NCI-H2227 treated with DMSO at 0.1 percent for 48 hours (cell line): ENCODE measurements around the gene TDRD7.
"Not testable (repeated sequence)": the region's sequence is repeated elsewhere in the genome, so short reads cannot be mapped to it uniquely, and the experiment has no call there.

Experiments
- DNase-seq: peaks from one replicate; lab custom pipeline; 2025; lab: John Stamatoyannopoulos, UW

TDRD7 gene

DNA sequence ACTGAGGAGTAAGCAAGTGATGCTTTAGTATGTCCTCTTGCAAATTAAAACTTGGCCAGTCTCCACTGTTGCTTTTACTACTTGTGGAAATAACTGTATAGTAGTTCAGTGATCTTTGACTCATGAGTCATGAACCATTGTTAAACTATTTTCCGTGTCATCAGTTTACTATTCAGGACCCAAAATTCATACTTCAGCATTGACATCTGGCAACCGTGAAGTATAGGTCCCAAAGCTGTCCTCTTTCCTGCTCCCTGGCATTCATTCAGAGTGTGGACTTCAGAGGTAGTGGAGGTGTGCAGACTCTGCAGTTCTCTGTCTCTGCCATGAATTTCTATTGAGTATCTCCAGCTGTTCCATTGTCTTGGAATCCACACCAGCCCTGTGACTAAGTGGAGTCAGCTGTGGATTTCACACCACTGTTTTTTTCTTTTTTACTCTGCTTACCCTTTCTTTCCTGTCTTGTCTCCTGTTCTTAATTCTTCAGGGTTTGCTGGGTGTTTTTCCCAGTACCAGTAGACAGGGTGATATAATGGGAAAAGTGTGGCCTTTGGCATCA, 7.5 kb downstream of the TDRD7 start:
- DNase-seq: no peak

- no peak for DNase-seq
Measured at GRCh38 chr9:97425336-97425972, 13.6 kb downstream of the TDRD7 start.

DNA sequence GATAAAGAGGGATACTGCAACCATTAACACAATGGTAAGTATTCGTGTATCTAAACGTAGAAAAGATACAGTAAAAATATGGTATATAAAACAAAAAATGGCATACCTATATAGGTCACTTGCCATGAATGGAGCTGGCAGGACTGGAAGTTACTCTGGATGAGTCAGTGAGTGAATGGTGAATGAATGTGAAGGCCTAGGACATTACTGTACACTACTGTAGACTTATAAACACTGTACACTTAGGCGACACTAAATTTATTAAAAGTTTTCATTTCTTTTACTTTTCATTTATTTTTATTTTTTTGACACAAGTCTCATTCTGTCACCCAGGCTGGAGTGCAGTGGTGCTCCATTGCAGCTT, 14.1 kb downstream of the TDRD7 start:
- no peak for DNase-seq

GRCh38 chr9:97427885-97428284, 16.0 kb downstream of the TDRD7 start:
- no peak for DNase-seq

DNA sequence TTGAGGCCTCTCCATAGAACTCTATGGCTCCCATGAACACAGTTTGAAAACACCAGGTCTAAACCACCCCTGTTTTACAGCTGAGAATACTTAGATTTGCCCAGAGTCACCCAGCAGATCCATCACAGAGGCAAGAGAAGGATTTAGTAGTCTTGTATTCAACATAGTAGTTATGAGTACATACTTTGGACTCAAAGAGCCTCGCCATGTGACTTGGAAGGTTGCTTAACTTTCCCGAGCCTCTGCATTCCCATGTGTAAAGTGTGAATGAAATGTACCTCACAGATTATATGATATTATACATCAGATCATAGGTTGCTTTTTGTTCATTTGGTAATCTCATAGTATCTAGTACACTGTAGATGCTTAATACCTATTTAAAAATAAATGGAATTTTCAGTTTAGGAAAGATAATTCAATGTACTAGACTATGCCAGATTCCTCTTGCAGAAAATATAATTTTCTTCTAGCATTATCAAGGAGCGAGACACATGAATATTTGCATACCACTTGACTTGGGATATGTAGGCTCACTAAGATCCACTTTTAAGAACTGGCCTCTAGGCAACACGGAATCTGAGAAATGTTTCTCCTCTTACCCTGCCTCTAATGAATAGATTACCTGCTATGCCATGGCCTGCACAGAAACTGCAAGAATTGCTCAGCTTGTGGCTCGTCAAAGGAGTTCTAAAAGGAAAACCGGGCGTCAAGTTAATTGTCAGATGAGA, 18.6 kb downstream of the TDRD7 start:
- no peak for DNase-seq

DNA sequence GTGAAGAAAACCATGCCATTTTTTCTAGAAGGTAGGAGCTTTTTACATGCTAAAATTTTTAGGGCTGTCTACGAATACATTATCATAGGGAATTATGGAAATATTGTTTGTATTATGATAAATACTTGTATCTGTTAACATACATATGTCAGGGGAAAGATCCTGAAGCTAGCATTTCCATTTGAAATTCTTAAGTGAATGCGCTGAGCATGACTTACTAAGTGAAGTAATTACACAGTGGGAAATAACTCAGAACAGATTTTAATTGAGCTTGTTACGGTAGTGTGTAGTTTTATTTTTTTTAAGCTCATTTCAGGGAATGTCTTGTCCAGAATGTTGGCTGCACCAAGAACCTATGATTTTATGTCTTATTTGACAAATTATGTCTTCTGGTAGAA, 19.1 kb downstream of the TDRD7 start:
- DNase-seq: no peak

GRCh38 chr9:97431549-97432143, 19.8 kb downstream of the TDRD7 start:
- DNase-seq: no peak

- no peak for DNase-seq
Measured at GRCh38 chr9:97437051-97437600, 25.2 kb downstream of the TDRD7 start.

- no peak for DNase-seq
Measured at GRCh38 chr9:97438257-97438656, 26.4 kb downstream of the TDRD7 start.

GRCh38 chr9:97438666-97439065, 26.8 kb downstream of the TDRD7 start:
- DNase-seq: no peak

DNA sequence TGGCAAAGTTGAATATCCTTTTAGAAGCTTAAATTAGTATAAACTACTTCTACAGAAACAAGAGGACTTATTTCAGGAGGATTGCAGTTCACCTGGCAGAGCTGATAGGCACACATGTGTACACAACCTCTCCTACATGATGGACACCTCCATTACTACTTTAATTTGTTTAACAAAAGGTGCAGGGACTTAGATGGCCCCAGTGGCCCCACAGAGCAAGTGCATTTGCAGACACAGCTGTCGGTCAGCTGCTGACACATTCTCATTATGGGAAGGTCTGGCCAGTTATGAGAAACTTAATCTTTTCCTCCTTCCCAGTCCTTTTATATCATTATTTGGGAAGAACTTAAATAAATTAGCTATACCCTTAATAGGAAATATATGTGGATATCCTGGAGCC, 28.3 kb downstream of the TDRD7 start:
- no peak for DNase-seq

- DNase-seq: no peak
Measured at GRCh38 chr9:97441729-97442128, 29.8 kb downstream of the TDRD7 start.

GRCh38 chr9:97445119-97445701, 33.3 kb downstream of the TDRD7 start:
- DNase-seq: no peak

DNA sequence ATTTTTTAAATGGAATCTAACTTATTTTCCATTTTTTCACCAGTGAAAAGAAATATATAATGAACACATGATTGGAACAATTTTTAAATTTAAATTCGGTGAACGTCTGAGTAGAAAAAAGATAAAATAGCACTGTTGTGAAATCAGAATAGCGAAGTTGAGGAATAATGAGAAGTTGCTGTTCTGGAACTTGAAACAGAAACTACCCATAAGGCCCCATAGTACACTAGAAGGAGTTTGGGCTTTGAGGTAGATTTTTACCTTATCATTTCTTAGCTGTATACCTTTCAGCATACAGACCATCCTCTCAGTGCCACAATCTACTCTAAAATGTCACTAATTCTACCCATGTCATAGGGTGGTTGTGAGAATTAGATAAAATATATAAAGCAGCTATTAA, 35.1 kb downstream of the TDRD7 start:
- DNase-seq: no peak

DNA sequence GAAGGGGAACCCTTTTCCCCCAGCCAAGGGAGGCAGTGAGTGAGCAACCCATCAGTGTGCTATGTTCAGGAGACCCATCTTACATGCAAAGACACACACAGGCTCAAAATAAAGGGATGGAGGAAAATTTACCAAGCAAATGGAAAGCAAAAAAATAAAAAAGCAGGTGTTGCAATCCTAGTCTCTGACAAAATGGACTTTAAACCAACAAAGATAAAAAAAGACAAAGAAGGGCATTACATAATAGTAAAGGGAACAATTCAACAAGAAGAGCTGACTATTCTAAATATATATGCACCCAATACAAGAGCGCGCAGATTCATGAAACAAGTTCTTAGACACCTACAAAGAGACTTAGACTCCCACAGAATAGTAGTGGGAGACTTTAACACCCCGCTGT, 41.7 kb downstream of the TDRD7 start:
- not testable (repeated sequence) for DNase-seq

- not testable (repeated sequence) for DNase-seq
Measured at GRCh38 chr9:97456841-97457240, 44.9 kb downstream of the TDRD7 start.

DNA sequence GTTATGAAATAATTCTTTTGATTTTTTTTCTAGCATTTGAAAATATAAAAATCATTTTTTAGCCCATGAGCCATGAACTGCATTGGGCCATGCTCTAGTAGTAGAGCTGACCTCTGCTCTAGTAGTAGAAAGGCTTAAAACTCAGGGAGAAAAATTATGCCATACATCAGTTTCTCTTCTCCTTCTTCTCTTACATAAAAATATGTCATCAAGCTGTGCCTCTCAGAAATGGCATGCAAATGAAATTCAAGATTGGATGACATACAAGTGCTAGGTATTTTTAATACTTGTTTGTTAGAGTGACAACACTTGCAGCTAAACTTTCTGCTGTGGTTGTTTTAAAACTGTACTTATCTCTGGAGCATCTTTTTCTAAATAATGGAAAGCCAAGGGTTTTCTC, 47.4 kb downstream of the TDRD7 start:
- DNase-seq: no peak

- DNase-seq: no peak
Measured at GRCh38 chr9:97462159-97462558, 50.3 kb downstream of the TDRD7 start.

DNA sequence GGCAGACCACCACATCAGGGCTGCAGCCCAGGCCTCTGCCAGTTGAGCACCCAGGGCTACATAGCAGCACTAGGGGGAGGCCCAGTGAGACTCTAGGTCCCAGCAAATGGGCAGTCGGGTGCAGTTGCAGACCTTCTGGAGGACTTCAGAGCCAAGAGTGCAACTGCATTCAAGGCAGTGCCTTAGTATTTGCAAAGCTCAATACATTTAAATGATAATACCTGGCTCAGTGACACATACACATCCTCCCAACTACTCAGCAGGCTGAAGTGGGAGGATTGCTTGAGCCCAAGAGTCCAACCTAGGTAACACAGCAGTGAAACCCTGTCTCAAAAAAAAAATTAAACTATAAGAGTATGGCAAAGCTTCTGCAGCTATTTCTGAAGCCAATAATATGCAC, 51.0 kb downstream of the TDRD7 start:
- DNase-seq: no peak

DNA sequence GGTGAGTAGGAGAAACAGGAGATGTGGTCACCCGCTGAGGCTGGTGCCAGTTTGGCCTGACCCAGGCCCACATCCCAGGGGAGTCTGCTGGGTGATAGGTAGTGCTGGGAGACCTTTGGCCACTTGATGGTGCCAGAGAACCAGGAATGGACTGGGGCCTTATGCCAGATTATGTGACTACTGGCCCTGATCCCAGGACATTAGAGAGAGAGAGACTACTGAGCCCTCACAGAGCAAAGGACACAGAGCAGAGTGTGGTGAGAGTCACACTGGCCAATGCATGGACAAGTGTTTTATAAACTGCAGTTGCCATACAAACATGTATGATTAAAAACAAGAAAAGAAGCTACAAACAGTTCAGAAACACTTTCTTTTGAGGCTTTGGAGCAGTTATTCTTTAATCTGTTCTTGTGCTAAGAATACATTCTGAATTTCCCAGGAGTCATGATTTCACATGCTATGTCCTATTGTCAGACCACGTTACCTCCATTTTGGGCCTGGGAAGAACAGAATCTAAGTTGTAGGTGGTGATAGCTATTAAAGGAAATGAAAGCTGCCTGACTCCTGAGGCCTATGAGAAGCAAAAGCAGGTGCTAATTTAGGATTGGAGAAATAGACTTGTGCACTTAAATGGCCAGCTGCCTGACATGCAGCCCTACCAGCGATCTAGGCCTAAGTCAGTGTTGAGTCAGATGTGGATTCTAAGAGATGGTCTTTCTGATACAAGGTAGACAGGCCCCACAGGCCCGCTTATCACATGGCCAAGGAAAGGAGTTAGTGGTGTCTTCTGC, 57.0 kb downstream of the TDRD7 start:
- peak; percentile 10 for DNase-seq

DNA sequence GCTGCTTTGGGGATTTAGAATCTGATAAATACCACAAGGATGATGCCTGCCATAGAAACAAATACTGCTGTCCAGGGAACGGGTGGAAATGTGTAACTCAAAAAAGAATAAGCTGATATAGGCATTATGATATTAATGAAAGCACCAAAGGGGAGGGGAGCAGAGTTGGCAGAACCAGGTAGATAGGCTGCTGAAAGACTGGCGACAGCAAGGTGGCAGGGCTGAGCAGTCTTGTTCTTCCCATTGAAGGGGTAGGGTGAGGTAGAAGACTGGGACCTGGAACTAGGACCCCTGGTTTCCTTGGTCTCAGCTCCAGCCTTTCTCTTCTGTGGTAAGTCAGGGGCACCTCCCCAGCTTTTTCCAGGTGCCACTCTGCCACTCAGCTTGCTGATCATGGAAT, 58.2 kb downstream of the TDRD7 start:
- no peak for DNase-seq

GRCh38 chr9:97473717-97474116, 61.8 kb downstream of the TDRD7 start:
- no peak for DNase-seq
